Thymus (tissue), 11 donors: ENCODE results near the gene R3HDM4. TPM values are rescaled to one million over a fixed set of nuclear protein-coding genes. Genes with fewer than 3 reads are reported as not detected.

Experiments
- DNase-seq, 9 donors: peaks; one replicate each; pipeline ENCODE4 v3.0.0-alpha.2; 2013; ENCODE audit warnings: low spot score in 9 of 9, low read depth in 6 of 9, missing footprints in 1 of 9
- H3K27ac ChIP-seq, 2 donors: one replicate each; pipeline ENCODE4 v1.5.1; 2013; ENCODE audit warnings: control low read depth in 1 of 2, low read depth in 1 of 2, low read length in 1 of 2, mild to moderate bottlenecking in 1 of 2, moderate library complexity in 1 of 2
- H3K27me3 ChIP-seq, 2 donors: one replicate each; pipeline ENCODE4 v1.5.1; 2013; ENCODE audit warnings: low read length in 1 of 2; ENCODE audit not compliant: control insufficient read depth in 2 of 2, insufficient read depth in 1 of 2
- H3K36me3 ChIP-seq, 2 donors: one replicate each; pipeline ENCODE4 v1.5.1; 2013; ENCODE audit warnings: low read length in 1 of 2, mild to moderate bottlenecking in 1 of 2, moderate library complexity in 1 of 2; ENCODE audit not compliant: control insufficient read depth in 2 of 2, insufficient read depth in 2 of 2
- H3K4me1 ChIP-seq, 2 donors: one replicate each; pipeline ENCODE4 v1.5.1; 2013; ENCODE audit warnings: low read length in 2 of 2; ENCODE audit not compliant: control insufficient read depth in 2 of 2, insufficient read depth in 2 of 2
- H3K4me3 ChIP-seq, 2 donors: one replicate each; pipeline ENCODE4 v1.5.1; 2013; ENCODE audit warnings: low read length in 2 of 2, control low read depth in 1 of 2, mild to moderate bottlenecking in 1 of 2
- H3K9me3 ChIP-seq, 2 donors: one replicate each; pipeline ENCODE4 v1.5.1; 2013; ENCODE audit warnings: low read length in 1 of 2, mild to moderate bottlenecking in 1 of 2; ENCODE audit not compliant: control insufficient read depth in 2 of 2, insufficient read depth in 1 of 2
- WGBS: extraction: QIAGEN DNeasy Blood & Tissue Kit; methylation state at CpG from one replicate; pipeline ENCODE4 v1.1.7; 2013; 5-methylcytosine and 5-hydroxymethylcytosine counted together
- polyA plus RNA-seq: library from polyadenylated mRNA; stranded (reverse); fragments of 200-250 nt; gene quantifications from one replicate; pipeline ENCODE4 v1.2.3, GENCODE V29; 2013
- total RNA-seq: library from RNA; stranded (reverse); fragments of 120-200 nt; gene quantifications from one replicate; pipeline ENCODE4 v1.2.4, GENCODE V29; 2013
- donor health status: healthy.

R3HDM4 gene
- total and polyA plus RNA-seq, 2 donors = 25.7 to 102 TPM

DNA sequence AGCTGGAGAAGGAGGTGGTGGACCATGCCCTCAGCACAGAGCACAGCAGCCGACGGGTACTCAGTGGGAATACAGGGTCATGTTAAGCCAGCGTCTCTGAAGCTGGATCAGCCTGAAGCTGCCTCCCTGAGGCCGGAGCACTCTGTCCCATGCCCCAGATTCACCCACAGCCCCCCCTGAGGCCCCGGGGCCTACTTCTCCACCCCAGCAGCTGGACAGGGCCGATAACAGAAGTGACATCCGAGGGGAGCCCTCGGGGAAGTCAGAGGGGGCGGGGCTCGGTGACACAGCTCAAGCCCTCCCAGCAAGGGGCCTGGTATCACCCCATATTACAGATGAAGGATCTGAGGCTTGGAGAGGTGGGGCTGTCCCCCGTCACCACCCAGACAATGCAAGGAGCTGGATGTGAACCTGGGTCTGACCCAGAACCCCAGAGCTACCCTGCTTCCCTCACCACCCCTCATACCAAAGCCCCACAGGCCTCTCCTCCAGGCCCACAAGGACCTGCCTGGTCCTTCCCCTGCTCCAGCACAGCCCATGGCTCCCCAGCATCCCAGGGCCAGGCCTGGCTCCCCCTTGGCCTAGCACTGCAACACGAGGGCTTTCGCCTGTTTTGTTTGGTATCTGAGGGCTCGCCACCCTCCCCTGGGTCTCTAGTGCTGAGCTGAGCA is 5.7 kb downstream of the R3HDM4 start:
- Histone ChIP-seq H3K36me3 (no peaks in the 10 kb centered on the region), H3K9me3 (peaks cover 0 to 6% of the 10 kb centered on the region in 2 donors), H3K4me1 (peaks cover 22 to 47% of the 10 kb centered on the region in 2 donors), H3K27ac (peak overlapping the region; percentile 40 to 64), H3K4me3 (no peak overlapping the region), H3K27me3 (no peaks in the 10 kb centered on the region)
- WGBS = 69% methylated on average over 14 of the region's 14 CpGs
- DNase-seq = no peak

DNA sequence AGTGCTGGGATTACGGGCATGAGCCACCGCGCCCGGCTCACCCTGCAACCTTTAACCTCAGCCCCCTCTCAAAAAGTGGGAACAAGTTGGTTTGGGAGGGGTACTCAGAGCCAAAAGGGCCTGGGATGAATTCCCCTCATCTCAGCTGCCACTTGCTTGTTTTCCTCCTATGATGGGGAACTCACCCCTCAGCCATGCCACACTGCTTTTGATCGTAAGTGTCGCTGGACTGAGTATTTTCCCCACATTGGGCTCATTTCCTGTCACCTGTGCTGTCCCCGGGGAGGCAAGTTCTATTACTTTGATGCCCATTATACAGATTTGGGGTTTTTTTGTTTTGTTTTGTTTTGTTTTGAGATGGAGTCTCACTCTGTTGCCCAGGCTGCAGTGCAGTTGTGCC is 6.5 kb downstream of the R3HDM4 start:
- no peaks in the 10 kb centered on the region for H3K27me3 ChIP-seq
- H3K27ac ChIP-seq = no peak overlapping the region
- whole genome bisulfite sequencing = 89% methylated on average over 7 of the region's 7 CpGs
- H3K9me3 ChIP-seq = peaks cover 0 to 6% of the 10 kb centered on the region in 2 donors
- H3K4me1 ChIP-seq = peaks cover 19 to 44% of the 10 kb centered on the region in 2 donors
- DNase-seq = no peak
- H3K36me3 ChIP-seq = peaks cover 5 to 7% of the 10 kb centered on the region in 2 donors
- H3K4me3 ChIP-seq = no peak overlapping the region

DNA sequence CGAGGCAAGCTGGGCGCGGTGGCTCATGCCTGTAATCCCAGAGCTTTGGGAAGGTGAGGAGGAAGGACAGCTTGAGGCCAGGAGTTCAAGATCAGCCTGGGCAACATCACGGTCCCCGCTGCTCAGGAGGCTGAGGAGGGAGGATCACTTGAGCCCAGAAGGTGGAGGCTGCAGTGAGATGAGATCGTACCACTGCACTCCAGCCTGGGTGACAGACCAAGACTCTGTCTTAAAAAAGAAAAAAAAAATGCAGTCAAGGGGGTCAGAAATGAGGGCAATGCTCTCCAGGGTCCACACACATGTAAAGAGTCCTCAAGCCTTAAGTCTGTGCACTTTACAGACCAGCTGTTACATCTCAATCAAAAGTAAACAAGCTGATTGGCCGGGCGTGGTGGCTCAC is 8.5 kb downstream of the R3HDM4 start:
- H3K4me1 ChIP-seq = peaks cover 9 to 37% of the 10 kb centered on the region in 2 donors
- H3K9me3 ChIP-seq = peaks cover 0 to 6% of the 10 kb centered on the region in 2 donors
- peaks cover 19 to 21% of the 10 kb centered on the region in 2 donors for H3K36me3 ChIP-seq
- WGBS = 98% methylated on average over 8 of the region's 8 CpGs
- no peak overlapping the region for H3K4me3 ChIP-seq
- no peak overlapping the region for H3K27ac ChIP-seq
- H3K27me3 ChIP-seq = no peaks in the 10 kb centered on the region
- DNase-seq = no peak

DNA sequence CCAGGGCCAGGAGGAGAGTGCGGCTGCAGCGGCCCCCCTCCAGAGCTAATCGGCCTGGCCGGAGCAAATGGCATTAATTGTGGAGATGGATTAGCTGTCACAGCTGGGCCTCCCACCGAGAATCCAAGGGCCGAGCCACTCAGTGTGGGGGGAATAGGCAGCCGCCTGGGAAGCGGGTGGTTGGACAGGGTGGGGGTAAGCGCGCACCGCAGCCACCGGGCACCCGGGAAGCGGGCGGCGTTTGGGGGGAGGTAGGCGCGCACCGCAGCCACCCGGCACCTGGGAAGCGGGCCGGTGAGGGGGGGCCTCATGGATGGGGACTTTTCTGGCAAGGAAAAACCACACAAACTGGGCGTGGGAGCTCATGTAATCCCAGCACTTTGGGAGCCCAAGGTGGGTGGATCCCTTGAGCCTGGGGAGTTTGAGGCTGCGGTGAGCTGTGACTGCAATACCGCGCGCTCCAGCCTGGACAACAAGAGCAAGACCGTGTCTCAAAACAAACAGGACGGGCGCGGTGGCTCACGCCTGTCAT is 9.7 kb downstream of the R3HDM4 start:
- H3K4me1 ChIP-seq = peaks cover 0 to 37% of the 10 kb centered on the region in 2 donors
- no peaks in the 10 kb centered on the region for H3K27me3 ChIP-seq
- H3K4me3 ChIP-seq = no peak overlapping the region
- H3K36me3 ChIP-seq = peaks cover 28 to 29% of the 10 kb centered on the region in 2 donors
- no peaks in the 10 kb centered on the region for H3K9me3 ChIP-seq
- DNase-seq = no peak
- H3K27ac ChIP-seq = no peak overlapping the region
- 93% methylated on average over 32 of the region's 32 CpGs for WGBS

DNA sequence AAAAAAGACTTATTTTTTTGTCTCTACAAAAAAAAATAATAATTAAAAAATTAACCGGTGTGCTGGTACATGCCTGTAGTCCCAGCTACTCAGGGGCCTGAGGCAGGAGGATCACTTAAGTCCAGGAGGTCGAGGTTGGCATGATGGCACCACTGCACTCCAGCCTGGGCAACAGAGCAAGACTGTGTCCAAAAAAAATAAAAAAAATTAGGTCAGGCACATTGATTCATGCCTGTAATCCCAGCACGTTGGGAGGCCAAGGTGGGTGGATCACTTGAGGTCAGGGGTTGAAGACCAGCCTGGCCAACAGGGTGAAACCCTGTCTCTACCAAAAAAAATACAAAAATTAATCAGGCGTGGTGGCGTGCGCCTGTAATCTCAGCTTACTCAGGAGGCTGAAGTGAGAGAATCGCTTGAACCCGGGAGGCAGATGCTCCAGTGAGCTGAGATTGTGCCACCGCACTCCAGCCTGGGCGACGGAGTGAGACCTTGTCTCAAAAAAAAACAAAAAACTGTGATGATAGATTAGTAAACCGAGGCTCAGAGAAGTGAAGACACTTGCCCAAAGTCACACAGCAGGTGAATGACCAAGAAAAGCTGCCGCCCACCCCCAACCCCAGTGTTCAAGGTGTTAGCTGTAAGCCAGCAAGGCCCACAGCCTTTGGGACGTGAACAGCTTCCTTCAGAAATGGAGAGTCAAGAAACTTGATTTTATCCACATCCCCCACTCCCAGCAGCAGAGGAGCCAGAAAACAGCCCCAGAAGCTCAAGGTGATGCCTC is 10.4 kb downstream of the R3HDM4 start:
- 99% methylated on average over 14 of the region's 14 CpGs for WGBS
- H3K9me3 ChIP-seq = no peaks in the 10 kb centered on the region
- no peak overlapping the region for H3K4me3 ChIP-seq
- H3K27me3 ChIP-seq = no peaks in the 10 kb centered on the region
- H3K36me3 ChIP-seq = peaks cover 29 to 32% of the 10 kb centered on the region in 2 donors
- H3K27ac ChIP-seq = no peak overlapping the region
- DNase-seq = no peak
- H3K4me1 ChIP-seq = peaks cover 0 to 31% of the 10 kb centered on the region in 2 donors

DNA sequence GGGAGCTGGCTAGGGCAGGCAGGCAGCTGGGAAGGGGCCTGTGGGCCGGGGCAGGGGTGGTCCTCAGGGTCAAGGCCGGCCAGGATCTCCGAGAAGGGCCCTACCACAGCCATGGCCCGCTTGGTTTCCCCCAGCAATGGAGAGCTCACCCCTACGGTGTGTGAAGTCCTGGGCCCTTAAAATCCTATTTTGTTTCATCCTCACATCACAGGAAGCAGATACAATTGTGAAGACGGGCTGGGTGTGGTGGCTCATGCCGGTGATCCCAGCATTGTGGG is 11.0 kb downstream of the R3HDM4 start:
- Histone ChIP-seq H3K27me3 (no peaks in the 10 kb centered on the region), H3K4me1 (peaks cover 0 to 25% of the 10 kb centered on the region in 2 donors), H3K27ac (no peak overlapping the region), H3K9me3 (no peaks in the 10 kb centered on the region), H3K4me3 (no peak overlapping the region), H3K36me3 (peaks cover 34 to 38% of the 10 kb centered on the region in 2 donors)
- WGBS = 89% methylated on average over 7 of the region's 7 CpGs
- DNase-seq = no peak

DNA sequence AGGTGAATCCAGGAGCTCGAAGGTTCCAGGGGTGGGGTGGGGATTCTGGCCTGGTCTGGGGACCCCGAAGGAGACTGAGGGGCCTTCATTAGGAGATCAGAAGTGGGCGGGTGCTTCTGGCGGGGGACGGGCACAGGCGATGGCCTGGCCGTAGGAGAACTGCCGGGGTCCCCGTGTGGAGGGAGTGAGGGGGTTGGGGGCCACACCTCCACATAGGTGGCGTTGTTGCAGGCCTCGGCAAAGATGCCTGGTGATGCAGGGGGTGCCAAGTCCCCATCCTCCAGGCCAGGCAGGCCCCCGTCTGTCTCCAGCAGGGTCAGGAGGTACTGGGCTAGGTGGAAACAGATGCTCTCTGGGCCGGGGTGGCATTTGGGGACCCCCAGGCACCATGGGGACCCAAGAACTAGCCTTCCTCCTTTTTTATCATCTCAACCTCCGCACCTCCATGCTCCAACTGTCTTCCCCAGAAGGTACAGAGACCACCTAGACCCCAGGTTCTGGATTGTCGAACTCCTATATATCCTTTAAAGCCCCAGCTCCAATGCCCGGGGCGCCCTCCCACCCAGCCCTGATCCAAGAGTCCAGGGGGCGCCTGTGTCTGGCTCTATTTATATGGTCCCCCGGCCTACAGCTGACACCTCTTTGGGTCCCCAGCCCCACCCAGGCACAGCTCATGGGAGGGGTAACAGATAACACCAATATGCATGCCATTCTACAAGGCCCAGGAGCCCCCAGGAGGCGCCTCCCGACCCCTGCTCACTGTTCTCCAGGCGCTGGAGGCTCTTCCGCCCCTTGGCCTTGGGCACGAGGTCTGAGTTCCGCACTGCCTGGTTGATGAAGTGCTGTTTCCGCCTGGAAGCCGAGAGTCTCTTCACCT is 11.6 kb downstream of the R3HDM4 start:
- Histone ChIP-seq H3K9me3 (no peaks in the 10 kb centered on the region), H3K4me3 (no peak overlapping the region), H3K27ac (no peak overlapping the region), H3K36me3 (peaks cover 39 to 42% of the 10 kb centered on the region in 2 donors), H3K4me1 (peaks cover 0 to 19% of the 10 kb centered on the region in 2 donors), H3K27me3 (no peaks in the 10 kb centered on the region)
- 97% methylated on average over 27 of the region's 27 CpGs for WGBS
- DNase-seq = no peak

DNA sequence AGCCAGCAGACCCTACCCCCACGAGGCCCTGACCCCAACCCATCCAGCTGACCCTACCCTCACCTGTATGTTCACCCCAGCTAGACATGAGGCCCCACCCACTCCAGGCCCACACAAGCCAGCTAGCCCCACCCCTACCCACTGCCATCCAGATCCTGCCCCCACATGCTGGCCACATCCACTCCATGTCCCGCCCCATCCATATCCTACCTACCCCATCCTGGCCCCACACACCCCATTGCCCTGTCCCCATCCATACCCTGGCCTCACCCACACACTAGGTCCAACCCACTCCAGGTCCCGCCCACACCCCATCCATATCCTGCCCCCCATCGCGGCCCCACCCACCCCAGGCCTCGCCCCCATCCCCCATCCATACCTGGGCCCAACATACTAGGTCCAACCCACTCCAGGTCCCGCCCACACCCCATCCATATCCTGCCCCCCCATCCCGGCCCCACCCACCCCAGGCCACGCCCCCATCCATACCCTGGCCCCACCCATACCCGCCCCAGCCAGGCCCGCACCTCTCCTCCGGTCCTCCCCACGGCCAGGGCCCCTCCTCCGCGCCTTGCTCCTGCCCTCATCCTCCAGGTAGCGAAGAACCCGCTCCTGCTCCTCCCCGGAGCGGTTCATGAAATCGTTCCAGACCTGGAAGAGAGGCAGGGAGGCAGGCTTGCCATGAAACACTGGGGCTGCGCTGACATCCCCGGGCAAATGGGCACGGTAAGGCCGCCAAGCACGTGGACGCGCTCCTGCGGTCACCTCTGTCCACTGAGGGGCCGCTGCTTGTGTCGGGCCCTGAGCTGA is 12.5 kb downstream of the R3HDM4 start:
- Histone ChIP-seq H3K4me1 (peaks cover 0 to 18% of the 10 kb centered on the region in 2 donors), H3K9me3 (no peaks in the 10 kb centered on the region)

More for the DNA sequence above, 12.5 kb downstream of the R3HDM4 start:
- no peak for DNase-seq
- WGBS = 92% methylated on average over 30 of the region's 30 CpGs
- Histone ChIP-seq H3K4me3 (no peak overlapping the region), H3K27me3 (no peaks in the 10 kb centered on the region), H3K36me3 (peaks cover 42% of the 10 kb centered on the region in 2 donors), H3K27ac (no peak overlapping the region)
